GM19324 (cell line): ENCODE measurements around the gene GTSE1.
A peak's percentile ranks its signal among the peaks of the same experiment; 100 is the strongest.
"Not testable (repeated sequence)": the region's sequence is repeated elsewhere in the genome, so short reads cannot be mapped to it uniquely, and the experiment has no call there.

Source experiments
- ATAC-seq: cut with Tn5 transposase; IDR thresholded peaks from one replicate; pipeline ENCODE4 v1.9.1; 2021; ENCODE audit warnings: mild to moderate bottlenecking, moderate library complexity; ENCODE audit not compliant: unreplicated experiment, low FRiP score

The GTSE1 gene, protein sequence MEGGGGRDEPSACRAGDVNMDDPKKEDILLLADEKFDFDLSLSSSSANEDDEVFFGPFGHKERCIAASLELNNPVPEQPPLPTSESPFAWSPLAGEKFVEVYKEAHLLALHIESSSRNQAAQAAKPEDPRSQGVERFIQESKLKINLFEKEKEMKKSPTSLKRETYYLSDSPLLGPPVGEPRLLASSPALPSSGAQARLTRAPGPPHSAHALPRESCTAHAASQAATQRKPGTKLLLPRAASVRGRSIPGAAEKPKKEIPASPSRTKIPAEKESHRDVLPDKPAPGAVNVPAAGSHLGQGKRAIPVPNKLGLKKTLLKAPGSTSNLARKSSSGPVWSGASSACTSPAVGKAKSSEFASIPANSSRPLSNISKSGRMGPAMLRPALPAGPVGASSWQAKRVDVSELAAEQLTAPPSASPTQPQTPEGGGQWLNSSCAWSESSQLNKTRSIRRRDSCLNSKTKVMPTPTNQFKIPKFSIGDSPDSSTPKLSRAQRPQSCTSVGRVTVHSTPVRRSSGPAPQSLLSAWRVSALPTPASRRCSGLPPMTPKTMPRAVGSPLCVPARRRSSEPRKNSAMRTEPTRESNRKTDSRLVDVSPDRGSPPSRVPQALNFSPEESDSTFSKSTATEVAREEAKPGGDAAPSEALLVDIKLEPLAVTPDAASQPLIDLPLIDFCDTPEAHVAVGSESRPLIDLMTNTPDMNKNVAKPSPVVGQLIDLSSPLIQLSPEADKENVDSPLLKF

DNA sequence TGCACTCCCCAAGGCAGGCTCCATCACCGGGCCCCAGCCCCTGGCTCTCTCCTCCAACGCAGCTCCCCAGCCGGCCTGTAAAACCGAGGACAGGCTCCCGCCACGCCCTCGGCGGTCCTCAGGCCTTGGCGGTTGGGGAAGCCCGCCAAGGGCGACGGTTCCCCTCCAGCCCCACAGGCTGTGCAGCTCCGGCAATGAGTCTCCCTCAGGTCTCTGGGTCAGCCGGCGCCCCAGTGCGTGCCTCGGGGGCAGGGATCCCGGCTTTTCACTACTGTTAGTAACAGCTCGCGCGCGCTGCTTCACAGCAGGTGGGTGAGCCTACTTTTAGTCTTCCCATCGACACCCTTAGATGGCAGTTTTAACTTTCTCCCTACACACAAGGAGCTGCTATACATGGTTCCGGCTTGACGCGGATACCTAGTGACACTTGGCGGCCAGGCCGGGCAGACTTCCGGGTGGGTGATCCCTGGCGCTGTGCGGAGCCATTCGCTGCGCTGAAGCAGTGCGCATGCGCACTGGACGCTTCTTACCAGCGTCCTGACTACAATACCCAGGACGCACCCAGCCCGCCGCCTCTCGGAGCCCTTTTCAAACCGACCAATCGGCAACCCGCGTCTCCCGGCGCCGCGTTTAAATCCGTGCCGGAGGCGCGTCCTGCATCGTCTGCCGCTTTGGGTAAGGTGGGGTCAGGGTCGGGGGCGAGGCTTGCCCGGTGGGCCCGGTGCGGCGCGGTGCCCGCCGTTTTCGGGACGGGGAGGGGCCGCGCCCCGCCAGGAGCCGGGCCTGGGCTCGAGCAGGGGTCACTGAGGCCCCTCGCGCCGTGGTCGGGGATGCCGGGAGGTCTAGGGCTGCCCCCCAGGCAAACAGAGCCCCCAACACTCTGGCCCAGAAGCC lies at the start of gene GTSE1:
GTSE1 (plus strand) TSS at position 614 of the 894 bp plus-strand sequence. CDS start 531 bp downstream, outside the sequence.
- peak; percentile 93 for ATAC-seq

DNA sequence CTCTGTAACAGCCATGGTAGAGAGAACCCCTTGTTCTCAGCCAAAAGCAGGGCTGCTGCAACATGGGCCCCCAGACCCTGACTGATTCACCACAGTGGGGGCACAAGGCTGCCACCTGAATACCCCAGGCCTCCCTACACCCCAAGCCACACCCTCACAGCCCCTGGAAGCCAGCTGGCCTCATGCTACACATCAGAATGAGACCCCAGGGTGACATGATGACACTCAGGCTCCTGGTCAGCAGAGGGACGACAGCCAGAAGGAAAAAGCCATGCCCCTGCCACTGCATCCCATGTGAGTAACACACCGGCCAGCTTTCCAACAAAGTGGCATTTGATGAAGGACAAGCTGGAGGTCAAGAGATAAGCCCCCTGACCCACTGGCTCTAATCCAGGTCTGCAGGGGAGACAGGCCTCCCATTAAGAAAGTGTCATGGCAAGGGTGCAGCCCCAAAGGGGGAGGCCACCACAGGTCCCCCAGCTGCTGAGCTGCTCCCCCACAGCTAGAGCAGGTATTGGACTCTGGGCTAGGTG lies 49.2 kb upstream of the GTSE1 start:
- no peak for ATAC-seq

DNA sequence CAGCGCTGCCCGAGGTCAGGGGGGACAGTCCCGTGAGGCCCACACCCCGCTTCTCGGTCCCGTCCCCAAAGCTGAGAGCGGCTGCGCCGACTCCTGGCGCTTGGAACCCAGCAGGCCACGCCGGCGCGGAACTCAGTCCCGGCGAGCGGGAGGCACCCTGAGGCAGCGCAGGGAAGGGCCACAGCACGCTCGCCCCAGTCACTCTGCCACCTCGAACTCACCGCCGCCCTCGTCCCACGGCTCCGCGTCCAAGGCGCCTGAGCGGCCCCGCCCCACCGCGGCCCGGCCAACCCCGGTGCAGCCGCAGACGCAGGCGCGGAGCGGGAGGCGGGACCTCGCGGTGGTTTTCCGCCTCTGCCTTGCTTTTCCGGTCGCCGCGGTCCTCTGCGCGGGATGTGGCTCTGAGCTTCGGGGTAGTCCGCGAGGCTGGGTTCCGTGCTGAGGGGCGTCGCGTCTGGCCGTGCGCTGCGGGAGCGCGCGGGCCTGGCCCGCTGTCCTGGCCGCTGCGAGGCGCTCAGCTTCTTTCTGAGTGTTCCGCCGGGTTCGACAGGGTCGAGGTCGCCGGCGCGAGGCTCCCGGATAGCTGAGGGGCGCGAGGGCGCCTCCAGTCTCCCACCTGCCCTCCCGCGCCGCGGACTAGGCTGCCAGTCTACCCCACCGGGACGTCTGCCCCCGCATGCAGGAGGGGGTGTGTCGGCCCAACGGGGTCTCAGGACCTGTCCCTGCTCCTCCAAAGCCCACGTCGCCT lies 46.5 kb upstream of the GTSE1 start, which contains the start of gene CDPF1:
CDPF1 (minus strand) TSS at position 259 of the 748 bp plus-strand sequence. CDS start 2,009 bp downstream, outside the sequence.
- ATAC-seq, result peak; percentile 91

DNA sequence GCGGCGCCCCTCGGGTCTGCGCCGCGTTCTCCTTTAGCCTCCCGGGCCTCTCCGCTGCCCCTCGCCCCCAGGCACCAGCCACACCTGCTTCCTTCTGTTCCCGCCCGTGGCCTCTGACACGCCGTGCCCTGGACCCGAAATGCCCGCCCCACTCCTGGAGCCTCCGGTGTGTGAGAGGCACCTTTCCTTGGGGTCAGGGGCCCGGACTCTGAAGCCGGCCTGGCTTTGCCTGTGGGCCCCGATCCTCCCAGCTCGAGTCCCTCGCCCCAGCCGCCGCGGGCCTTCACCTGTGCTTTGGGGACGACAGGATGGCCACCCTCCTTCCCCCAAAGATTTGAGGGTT lies 45.9 kb upstream of the GTSE1 start:
- no peak for ATAC-seq

DNA sequence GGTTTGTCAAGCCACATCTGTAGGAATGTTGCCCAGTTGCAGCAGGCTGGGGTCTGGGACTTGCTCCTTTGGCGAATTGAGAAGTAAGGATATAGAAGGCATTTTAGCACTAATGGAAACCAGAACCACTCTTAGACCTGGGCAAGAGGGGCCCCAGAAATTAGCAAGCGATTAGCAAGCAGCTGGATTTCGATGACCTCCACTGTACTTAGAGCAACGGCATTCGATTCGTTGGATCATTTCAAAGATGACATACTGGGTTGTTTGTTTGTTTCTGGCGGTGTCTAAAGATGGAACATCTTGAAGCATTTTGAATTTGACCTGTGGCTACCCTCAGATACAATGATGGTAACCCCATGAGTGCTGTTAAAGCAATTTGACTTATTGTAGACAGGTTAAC lies 45.4 kb upstream of the GTSE1 start:
- ATAC-seq, result no peak

DNA sequence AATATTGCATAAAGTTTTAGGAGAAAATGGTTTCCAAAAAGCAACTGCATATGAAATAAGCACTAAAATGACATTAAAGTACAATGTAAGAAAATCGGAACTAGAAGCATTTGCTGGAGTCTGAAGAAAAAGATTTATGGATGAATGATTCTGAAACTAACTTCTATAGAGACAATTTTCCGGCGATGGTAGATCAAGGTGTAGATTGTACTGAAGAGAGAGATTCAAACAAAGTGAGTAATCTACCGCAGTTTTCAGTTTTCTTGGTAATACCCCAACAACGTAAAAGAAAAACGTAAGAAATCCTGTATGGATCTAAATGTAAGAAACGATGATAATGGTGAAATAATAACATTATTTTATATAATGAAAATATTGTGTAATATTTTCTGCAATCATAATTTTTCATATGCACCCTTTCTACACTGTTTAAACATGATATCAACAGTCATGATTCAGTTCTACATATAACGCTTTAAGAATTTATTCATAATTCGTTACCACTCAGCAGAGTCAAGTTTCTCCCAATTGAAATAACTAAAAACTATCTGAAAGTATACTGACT lies 44.8 kb upstream of the GTSE1 start:
- ATAC-seq, result no peak

DNA sequence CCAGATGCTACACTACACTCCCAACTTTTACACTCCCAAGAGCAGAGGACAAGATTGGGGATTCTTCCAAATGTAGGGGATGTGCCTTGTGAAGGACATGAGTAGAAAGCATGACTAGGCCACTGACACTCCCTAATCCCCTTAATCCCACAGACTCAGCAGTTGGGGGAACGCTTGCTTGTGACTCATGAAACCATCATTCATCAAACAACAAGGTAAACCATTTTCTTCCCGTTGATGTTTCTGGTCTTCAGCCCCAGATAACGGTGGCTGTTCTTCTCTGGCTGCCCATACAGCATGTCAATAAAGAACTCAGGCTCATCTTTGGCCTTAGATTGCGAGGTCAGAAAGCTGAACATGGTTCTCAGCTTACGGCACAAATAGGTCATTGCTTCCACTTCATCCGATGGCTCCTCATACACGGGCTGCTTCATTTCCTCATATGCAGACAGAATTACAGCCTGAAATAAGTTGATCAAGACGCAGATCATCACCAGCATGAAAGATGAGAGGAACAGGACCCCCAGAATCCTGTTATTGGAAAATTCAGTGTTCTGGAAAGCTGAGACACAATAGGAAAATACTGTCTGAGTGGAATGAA lies 40.2 kb upstream of the GTSE1 start:
- no peak for ATAC-seq

DNA sequence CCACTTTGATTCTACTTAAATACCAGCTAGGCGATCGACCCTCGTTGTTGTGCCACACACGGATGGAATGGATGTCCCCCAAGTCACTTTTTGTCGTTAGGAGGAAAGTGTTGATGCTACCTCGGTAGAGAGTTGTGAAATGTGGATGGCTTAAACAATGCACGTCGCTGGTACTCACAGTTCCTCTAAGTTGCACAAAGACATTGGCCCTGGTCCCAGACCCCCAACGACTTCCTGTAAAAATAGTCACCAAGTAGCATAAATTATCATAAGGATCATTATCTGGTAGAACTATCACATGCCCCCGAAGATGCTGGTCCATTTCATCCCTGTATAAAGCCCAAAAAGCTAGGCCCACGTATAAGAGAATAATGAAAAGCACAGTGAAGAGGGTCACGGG lies 37.3 kb upstream of the GTSE1 start:
- no peak for ATAC-seq

DNA sequence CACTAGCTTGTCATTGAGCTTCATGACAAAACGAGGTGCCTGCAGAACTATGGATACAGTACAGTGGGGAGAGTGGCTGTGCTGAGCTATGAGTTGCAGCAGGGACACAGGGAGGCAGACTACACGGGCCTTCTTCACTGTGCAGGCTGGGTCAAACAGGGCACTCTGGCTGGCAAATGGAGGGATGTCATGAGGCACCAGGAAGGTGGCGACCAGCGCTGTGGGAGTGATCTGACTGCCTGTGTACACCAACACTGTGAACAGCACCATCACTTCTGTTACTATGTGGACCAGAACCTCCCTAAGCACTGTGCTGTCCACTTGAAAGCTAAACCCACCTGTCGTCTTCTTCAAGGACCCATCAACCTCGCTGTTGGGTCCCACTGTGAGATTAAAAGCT lies 36.6 kb upstream of the GTSE1 start:
- no peak for ATAC-seq

DNA sequence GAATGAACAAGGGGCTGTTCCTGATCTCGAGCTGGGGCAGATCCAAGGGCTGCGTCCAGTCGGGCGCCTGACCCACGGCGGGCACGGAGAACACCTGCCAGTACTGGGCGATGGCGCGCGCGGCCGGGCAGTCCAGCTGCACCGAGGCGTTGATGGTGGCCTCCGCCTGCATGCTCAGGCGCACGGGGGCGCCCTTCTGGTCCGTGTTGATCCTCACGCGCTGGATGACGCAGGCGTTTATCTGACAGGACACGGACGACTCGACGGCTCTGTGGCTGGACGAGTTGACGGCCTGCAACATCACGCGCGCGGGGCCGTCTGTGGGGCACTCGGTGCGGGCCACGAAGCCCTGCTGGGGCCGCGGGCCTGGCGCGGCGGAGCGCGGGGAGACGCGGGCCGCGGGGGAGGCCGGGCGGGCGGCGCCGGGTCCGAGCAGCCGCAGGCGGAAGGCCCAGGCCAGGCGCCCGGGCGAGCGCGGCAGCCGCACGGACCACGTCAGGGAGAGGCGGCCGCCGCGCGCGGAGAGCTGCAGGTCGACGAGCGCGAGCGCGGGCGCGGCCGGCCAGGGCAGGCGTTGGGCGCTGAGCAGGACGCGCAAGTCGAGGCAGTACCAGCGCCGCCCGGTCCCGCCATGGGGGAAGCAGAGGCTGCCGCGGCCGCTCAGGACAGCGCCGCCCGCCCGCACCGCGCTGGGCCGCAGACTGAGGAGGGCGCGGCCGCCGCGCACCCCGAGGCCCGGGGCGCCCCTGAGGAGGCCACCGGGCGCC lies 34.0 kb upstream of the GTSE1 start:
- no peak for ATAC-seq

DNA sequence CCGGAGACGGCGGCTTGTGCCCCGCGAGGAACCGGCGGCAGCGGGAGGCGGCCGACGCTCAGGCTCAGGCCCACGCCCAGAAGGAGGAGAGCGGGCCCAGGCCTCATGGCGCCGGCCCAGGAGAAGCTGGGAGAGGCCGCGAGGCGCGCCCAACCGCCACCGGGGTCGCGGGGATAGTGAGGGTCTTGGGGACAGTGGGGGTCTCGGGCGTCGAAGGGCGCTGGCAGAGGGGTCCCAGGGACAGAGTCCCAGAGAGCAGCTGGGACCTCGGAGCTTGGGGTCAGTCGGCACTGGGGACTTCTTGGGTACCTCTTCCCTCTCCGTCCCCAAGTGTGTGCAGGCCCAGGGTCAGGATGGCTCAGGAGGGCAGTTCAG lies 33.5 kb upstream of the GTSE1 start, which contains the start of gene PKDREJ:
PKDREJ (minus strand) TSS at position 128 of the 375 bp plus-strand sequence; CDS start at position 107, 21 bp downstream.
- ATAC-seq, result no peak

DNA sequence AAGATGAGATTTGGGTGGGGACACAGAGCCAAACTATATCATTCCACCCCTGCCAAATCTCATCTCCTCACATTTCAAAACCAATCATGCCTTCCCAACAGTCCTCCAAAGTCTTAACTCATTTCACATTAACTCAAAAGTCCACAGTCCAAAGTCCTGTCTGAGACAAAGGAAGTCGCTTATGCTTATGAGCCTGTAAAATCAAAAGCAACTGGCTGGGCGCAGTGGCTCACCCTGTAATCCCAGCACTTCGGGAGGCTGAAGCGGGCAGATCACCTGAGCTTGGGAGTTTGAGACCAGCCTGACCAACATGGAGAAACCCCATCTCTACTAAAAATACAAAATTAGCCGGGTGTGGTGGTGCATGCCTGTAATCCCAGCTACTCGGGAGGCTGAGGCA lies 32.1 kb upstream of the GTSE1 start:
- not testable (repeated sequence) for ATAC-seq

DNA sequence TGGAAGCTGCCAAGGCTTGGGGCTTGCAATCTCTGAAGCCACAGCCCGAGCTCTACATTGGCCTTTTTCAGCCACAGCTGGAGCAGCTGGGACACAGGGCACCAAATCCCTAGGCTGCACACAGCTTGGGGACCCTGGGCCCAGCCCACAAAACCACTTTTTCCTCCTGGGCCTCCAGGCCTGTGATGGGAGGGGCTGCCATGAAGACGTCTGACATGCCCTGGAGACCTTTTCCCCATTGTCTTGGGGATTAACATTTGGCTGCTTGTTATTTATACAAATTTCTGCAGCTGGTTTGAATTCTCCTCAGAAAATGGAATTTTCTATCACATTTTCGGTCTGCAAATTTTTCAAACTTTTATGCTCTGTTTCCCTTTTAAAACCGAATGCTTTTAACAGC lies 31.0 kb upstream of the GTSE1 start:
- ATAC-seq, result not testable (repeated sequence)

DNA sequence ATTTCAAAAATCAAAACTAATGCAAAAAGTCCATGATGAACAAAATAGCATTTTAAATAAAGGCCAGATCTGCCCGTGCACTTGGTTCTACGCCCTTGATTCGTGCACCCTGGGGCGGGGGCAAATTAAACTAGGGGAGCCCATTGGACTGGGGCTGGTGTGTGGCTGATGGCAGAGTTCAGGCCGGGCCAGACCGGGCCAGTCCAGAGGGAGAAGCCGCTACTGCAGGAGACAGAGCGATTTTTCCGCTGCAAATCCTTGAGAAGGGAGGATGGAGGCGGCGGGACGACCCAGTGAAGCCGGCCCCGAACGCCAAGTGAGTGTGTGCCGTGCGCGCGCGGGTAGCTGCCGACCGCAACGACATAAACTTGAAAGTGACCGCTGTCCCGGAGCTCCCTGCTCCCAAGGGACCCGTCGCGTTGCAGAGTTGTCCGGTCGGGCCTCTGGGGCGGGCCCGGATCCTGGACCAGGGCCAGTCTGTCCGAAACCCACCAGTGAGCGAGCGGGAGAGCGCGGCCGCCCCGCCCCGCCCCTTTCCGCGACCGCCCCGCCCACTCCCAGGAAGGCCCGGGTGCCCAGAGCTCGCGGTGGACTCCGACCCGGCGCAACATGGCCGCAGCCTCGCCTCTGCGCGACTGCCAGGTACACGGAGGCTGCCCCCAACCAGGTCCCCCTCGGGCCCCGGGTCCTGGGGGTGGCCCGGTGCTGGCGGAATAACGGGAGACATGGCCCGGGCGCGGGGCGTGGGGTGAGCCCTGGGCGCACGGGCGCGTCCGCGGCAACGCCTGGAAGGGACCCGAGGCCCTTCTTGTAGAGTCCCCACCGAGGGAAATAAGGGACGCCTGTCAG lies 29.0 kb upstream of the GTSE1 start, which contains the start of gene TTC38:
TTC38 (plus strand) TSS at position 578 of the 849 bp plus-strand sequence; CDS start at position 610, 32 bp downstream.
- ATAC-seq, result peak; percentile 79

DNA sequence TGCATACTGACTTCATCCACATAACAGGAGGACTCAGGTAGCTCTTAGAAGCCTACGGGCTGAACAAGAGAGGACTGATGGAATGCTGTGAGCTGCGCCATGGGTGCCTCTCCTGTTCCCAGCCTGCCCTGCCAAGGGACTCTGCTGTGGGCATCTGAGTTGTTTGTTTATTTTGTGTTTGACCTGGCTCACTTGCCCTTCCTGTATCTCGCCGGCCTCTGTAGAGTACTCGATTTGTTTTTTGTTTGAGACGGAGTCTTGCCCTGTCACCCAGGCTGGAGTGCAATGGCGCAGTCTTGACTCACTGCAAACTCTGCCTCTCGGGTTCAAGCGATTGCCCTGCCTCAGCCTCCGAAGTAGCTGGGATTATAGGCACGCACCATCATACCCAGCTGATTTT lies 27.1 kb upstream of the GTSE1 start:
- no peak for ATAC-seq

DNA sequence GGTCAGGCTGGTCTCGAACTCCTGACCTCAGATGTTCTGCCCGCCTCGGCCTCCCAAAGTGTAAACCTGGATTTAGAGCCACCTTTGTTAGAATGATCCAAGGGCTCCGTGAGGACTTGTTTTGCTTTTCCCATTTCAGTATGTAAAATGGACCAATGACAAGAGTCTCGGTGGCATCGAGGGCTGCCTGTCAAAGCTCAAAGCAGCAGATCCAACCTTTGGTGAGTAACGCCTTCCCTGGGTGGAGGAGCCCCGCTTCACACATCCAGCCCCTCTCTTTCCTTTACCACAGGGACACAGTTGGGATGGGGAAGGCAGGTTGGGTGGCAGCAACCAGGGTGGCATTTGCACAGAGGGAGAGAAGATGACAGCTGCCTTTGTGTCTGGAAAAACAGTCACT lies 24.5 kb upstream of the GTSE1 start:
- ATAC-seq, result no peak

DNA sequence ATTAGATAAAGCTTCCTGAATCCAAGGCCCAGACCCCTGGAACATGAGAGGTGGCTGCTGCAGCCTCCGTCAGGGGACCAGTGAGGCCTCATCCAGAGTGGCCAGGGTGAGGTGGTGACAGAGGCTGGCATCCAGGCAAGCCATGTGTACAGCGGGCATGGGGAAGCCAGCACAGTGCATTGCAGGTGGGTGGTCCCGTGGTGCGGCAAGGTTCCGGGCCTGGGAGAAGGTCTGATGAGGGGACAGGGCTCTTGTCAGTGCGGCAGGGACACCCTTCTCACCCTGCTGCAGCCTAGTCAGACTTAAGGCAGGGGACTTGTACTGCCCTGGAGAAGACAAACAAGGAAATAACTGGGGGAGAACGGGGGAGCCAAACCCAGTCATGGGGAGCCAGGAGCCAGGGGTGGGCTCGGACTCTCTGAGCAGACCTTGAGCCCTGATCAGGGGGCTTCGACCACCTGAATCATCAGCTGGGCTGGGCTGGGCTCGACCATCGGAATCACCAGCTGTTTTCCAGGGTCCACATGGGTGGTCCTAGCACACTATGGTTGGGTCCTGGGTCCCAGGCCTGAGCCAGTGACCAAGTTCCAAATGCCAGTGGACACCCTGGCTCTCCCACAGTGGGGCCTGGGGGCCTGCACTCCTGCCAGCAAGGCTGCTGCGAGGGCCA lies 23.8 kb upstream of the GTSE1 start:
- ATAC-seq, result no peak
